ENCODE results near the gene USH2A.

GRCh38 chr1:216015116-216015515 lies 408.1 kb downstream of the USH2A start:
- no peak for TF ChIP-seq CTCF (IDR thresholded peaks at IDR 0.05)
- TF ChIP-seq EP300 (IDR thresholded peaks at IDR 0.05; ENCODE audit: low read depth), result no peak
- TF ChIP-seq POLR2A (IDR thresholded peaks at IDR 0.05), result no peak
- TF ChIP-seq POLR2AphosphoS5 (IDR thresholded peaks at IDR 0.05), result no peak

All from transverse colon (tissue), 4 donors.